MM.1S (cell line): Measurements from ENCODE around the gene SCIN.
"Not testable (repeated sequence)": the region's sequence is repeated elsewhere in the genome, so short reads cannot be mapped to it uniquely, and the experiment has no call there.

ENCODE experiments used
- DNase-seq: peaks from one replicate; pipeline ENCODE4 v3.0.0-alpha.2; 2015
- H2AFZ ChIP-seq: fragments of 300-600 bp; sonication (generic); 2 replicates; pipeline ENCODE4 v1.6.0; 2016; ENCODE audit warnings: antibody characterized with exemption, low read length
- H3F3A ChIP-seq: fragments of 300-600 bp; sonication (generic); 2 replicates; pipeline ENCODE4 v1.6.1; 2016; ENCODE audit warnings: mild to moderate bottlenecking, antibody characterized with exemption, low read length, moderate library complexity, mixed read lengths; ENCODE audit not compliant: insufficient read depth
- H3K27ac ChIP-seq: fragments of 300-600 bp; sonication (generic); 2 replicates; pipeline ENCODE4 v1.5.1; 2016; ENCODE audit warnings: mild to moderate bottlenecking, low read length
- H3K27me3 ChIP-seq: fragments of 300-600 bp; sonication (generic); replicated peaks from 2 replicates; pipeline ENCODE4 v1.6.0; 2016; ENCODE audit warnings: low read length; ENCODE audit not compliant: insufficient read depth
- H3K36me3 ChIP-seq: fragments of 300-600 bp; sonication (generic); replicated peaks from 2 replicates; pipeline ENCODE4 v1.6.1; 2016; ENCODE audit warnings: mild to moderate bottlenecking, low read length, mixed read lengths; ENCODE audit not compliant: insufficient read depth
- H3K4me1 ChIP-seq: fragments of 300-600 bp; sonication (generic); 2 replicates; pipeline ENCODE4 v1.6.1; 2016; ENCODE audit warnings: low read length, mixed read lengths
- H3K4me2 ChIP-seq: fragments of 300-600 bp; sonication (generic); 2 replicates; pipeline ENCODE4 v1.6.0; 2016; ENCODE audit warnings: low read depth, low read length
- H3K4me3 ChIP-seq: fragments of 300-600 bp; sonication (generic); 2 replicates; pipeline ENCODE4 v1.5.1; 2016; ENCODE audit warnings: low read length, mixed read lengths
- H3K79me2 ChIP-seq: fragments of 300-600 bp; sonication (generic); 2 replicates; pipeline ENCODE4 v1.6.1; 2016; ENCODE audit warnings: mixed run types, low read length, mixed read lengths
- H3K9ac ChIP-seq: fragments of 300-600 bp; sonication (generic); 2 replicates; pipeline ENCODE4 v1.6.1; 2016; ENCODE audit warnings: low read length, mixed read lengths
- H3K9me2 ChIP-seq: fragments of 300-600 bp; sonication (generic); replicated peaks from 2 replicates; pipeline ENCODE4 v1.6.1; 2016; ENCODE audit warnings: mild to moderate bottlenecking, low read length, mixed read lengths; ENCODE audit not compliant: insufficient read depth
- H3K9me3 ChIP-seq: fragments of 300-600 bp; sonication (generic); replicated peaks from 2 replicates; pipeline ENCODE4 v1.6.1; 2016; ENCODE audit warnings: mild to moderate bottlenecking, low read length, mixed read lengths; ENCODE audit not compliant: insufficient read depth
- H4K20me1 ChIP-seq: fragments of 300-600 bp; sonication (generic); 2 replicates; pipeline ENCODE4 v1.6.1; 2016; ENCODE audit warnings: mild to moderate bottlenecking, low read length, moderate library complexity, mixed read lengths; ENCODE audit not compliant: insufficient read depth
- EZH2 ChIP-seq: fragments of 300-600 bp; sonication (generic); optimal IDR thresholded peaks from 2 replicates; pipeline ENCODE3; 2017; ENCODE audit warnings: low read depth, mild to moderate bottlenecking, antibody characterized with exemption, low read length, mixed read lengths
- EZH2phosphoT487 ChIP-seq: fragments of 300-600 bp; sonication (generic); IDR thresholded peaks from 2 replicates; pipeline ENCODE4 v1.6.1; 2018; ENCODE audit warnings: antibody characterized with exemption, low read length
- TF ChIP-seq, protein P1 (sequence below): fragments of 300-600 bp; sonication (generic); IDR thresholded peaks from 2 replicates; pipeline ENCODE4 v1.5.1; 2016; ENCODE audit warnings: antibody characterized with exemption, low read length, mixed read lengths

SCIN gene

DNA sequence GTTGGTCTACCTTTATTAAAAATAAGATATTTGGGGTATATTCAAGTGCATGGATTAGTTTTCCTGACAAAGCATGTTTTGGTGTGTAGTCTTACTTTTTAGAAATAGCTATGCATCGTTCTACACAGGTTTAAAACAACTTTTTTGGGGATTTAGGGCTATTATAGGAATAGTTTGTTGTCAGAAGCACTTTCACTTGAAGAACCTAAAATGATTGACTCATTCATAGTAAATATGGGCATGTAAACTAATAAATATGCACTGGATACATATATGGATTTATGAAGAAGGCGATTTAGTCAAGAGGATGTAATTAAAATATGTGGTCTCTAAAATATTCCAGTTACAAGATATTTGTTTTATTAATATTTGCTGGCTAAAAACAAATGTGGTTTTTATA lies 118.9 kb downstream of the SCIN start:
- Histone ChIP-seq H2AFZ (no peak overlapping the region), H4K20me1 (no peaks in the 10 kb centered on the region), H3K4me3 (no peak overlapping the region), H3K79me2 (peaks cover 12% of the 10 kb centered on the region), H3K27ac (no peak overlapping the region), H3K9ac (no peak overlapping the region), H3K9me2 (no peaks in the 10 kb centered on the region), H3K4me2 (no peak overlapping the region), H3K9me3 (no peaks in the 10 kb centered on the region), H3F3A (peaks cover 13% of the 10 kb centered on the region), H3K27me3 (no peaks in the 10 kb centered on the region), H3K36me3 (no peaks in the 10 kb centered on the region), H3K4me1 (peaks cover 4% of the 10 kb centered on the region; the same call in 1 of the 2 replicates)
- no peak for DNase-seq
- TF ChIP-seq, protein P1, sequence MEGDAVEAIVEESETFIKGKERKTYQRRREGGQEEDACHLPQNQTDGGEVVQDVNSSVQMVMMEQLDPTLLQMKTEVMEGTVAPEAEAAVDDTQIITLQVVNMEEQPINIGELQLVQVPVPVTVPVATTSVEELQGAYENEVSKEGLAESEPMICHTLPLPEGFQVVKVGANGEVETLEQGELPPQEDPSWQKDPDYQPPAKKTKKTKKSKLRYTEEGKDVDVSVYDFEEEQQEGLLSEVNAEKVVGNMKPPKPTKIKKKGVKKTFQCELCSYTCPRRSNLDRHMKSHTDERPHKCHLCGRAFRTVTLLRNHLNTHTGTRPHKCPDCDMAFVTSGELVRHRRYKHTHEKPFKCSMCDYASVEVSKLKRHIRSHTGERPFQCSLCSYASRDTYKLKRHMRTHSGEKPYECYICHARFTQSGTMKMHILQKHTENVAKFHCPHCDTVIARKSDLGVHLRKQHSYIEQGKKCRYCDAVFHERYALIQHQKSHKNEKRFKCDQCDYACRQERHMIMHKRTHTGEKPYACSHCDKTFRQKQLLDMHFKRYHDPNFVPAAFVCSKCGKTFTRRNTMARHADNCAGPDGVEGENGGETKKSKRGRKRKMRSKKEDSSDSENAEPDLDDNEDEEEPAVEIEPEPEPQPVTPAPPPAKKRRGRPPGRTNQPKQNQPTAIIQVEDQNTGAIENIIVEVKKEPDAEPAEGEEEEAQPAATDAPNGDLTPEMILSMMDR, result no peak
- no peak for TF ChIP-seq EZH2
- TF ChIP-seq EZH2phosphoT487, result no peak

DNA sequence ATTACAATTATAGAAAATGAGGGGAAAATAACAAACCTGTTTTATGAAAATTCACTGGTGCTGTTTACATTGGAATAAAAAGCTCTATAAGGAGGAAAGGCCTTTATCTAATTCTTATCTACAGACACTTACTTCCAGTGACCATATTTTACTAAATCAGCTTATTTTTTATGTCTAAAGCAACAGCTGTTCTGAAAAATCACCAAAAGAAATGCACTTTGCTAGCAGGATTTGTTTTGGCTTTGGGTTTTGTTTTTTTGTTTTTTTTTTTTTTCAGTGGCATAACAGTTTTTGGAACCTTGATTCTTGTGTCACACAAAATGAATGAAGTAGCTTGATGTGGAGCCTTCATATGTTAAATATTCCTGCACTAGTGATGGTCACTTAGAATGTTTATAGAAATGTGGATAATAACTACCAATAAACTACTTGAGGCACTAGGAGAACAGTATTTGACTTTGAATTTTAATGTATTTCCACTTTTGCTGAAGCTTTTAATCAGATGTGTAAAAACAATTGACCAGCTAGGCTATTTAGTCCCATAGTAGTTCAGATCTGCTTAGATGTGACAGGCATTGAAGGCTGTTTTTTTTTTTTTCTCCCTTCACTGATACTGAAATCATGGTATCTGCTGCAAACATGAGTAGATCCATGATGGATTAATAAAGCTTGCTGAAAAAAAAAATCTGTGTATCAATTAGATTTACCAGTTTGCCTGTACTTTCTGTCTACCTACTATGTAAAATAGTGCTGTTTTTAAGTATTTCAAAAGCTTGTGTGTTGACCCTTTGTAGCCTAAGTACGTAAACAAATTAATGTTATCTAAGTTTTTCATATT lies 119.7 kb downstream of the SCIN start:
- peaks cover 12% of the 10 kb centered on the region for H3K79me2 ChIP-seq

DNA sequence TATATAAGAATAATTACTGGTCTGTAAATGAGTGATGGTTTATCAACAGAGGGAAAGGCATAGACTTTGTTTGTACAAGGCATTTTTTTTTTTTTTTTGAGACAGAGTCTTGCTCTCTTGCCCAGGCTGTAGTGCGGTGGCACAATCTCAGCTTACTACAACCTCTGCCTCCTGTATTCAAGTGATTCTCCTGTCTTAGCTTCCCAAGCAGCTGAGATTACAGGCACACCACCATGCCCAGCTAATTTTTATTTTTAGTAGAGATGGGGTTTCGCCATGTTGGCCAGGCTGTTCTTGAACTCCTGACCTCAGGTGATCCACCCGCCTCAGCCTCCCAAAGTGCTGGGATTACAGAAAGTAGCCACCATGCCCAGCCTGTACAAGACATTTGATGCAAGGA lies 120.9 kb downstream of the SCIN start:
- H3K4me3 ChIP-seq, H3K27ac ChIP-seq, H3K4me1 ChIP-seq, H3F3A ChIP-seq, H3K36me3 ChIP-seq, H3K27me3 ChIP-seq, H2AFZ ChIP-seq, DNase-seq, H3K9me2 ChIP-seq, H3K9me3 ChIP-seq, H3K4me2 ChIP-seq, H4K20me1 ChIP-seq, H3K9ac ChIP-seq: not testable (repeated sequence)
- peaks cover 12% of the 10 kb centered on the region for H3K79me2 ChIP-seq

More for the DNA sequence above, 119.7 kb downstream of the SCIN start:
- no peaks in the 10 kb centered on the region for H3K9me2 ChIP-seq
- no peak overlapping the region for H3K27ac ChIP-seq
- no peak overlapping the region for H2AFZ ChIP-seq
- H3K4me3 ChIP-seq, result no peak overlapping the region
- H3K27me3 ChIP-seq, result no peaks in the 10 kb centered on the region
- H3F3A ChIP-seq, result peaks cover 13% of the 10 kb centered on the region
- H3K36me3 ChIP-seq, result no peaks in the 10 kb centered on the region
- no peak for DNase-seq
- no peaks in the 10 kb centered on the region for H4K20me1 ChIP-seq
- H3K4me2 ChIP-seq, result no peak overlapping the region
- H3K4me1 ChIP-seq, result peaks cover 4% of the 10 kb centered on the region; the same call in 1 of the 2 replicates
- no peaks in the 10 kb centered on the region for H3K9me3 ChIP-seq
- no peak overlapping the region for H3K9ac ChIP-seq
- TF ChIP-seq EZH2 (no peak), EZH2phosphoT487 (no peak)
- TF ChIP-seq, protein P1, result no peak

DNA sequence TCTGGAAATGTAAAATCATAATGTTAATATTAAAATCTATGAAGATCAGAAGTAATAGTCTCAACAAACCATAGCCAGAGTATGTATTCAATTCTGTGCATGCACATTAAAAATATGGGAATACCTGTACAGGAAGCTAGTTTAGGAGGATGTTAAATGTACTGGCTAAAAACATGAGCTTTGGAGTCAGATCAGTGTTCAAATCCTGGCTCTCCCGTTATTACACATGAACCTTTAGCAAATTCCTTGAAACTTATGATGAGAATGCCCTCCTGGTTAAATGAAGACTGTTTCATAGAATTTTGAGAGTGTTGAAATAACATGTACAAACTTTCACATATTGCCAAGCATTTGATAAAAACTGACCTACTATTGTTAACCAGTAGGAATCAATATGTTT lies 121.5 kb downstream of the SCIN start:
- Histone ChIP-seq H3K36me3 (no peaks in the 10 kb centered on the region), H3K9ac (no peak overlapping the region), H3K4me2 (no peak overlapping the region), H3K79me2 (peaks cover 12% of the 10 kb centered on the region), H3K9me3 (no peaks in the 10 kb centered on the region), H3K4me1 (no peaks in the 10 kb centered on the region), H3F3A (peaks cover 5% of the 10 kb centered on the region), H2AFZ (no peak overlapping the region), H3K9me2 (no peaks in the 10 kb centered on the region), H3K4me3 (no peak overlapping the region), H4K20me1 (no peaks in the 10 kb centered on the region), H3K27me3 (no peaks in the 10 kb centered on the region), H3K27ac (no peak overlapping the region)
- TF ChIP-seq, protein P1, result no peak
- TF ChIP-seq EZH2phosphoT487 (no peak), EZH2 (no peak)
- no peak for DNase-seq
